ENCODE results near the gene MAML2. TPM values are rescaled to one million over a fixed set of nuclear protein-coding genes. Genes with fewer than 3 reads are reported as not detected.

The MAML2 gene
- total and polyA plus RNA-seq, 2 of the 8 experiments (the other 6 are each of a cell fraction or from before 2014, with no cell fraction given): 3.8 to 6.6 TPM

- POLR2A ChIA-PET (ENCODE audit: partially characterized antibody): no interaction called here
- Histone ChIP-seq H2BK20ac (ENCODE audit: low read length) (no peak overlapping the region), H3K27ac (ENCODE audit: low read depth, low read length) (no peak overlapping the region)
- TF ChIP-seq MAFK (IDR thresholded peaks at IDR 0.05; ENCODE audit: low read depth, low read length): no peak
- no peak for TF ChIP-seq MAX (IDR thresholded peaks at IDR 0.05)
- TF ChIP-seq USF2 (IDR thresholded peaks at IDR 0.05; ENCODE audit: low read length): no peak
- TF ChIP-seq GTF2F1 (IDR thresholded peaks at IDR 0.05; ENCODE audit: borderline replicate concordance, low read depth, low read length): no peak
- no peak for TF ChIP-seq EGR1 (IDR thresholded peaks at IDR 0.05; ENCODE audit: borderline replicate concordance, low read depth, low read length)
- no peak for TF ChIP-seq SIRT6 (IDR thresholded peaks at IDR 0.05; ENCODE audit: low read length)
- no peak for TF ChIP-seq NRF1 (IDR thresholded peaks at IDR 0.05; ENCODE audit: low read depth, low read length)
- no peak for TF ChIP-seq SRF (IDR thresholded peaks at IDR 0.05; ENCODE audit: low read depth, low read length)
- no peak for TF ChIP-seq TCF12 (IDR thresholded peaks at IDR 0.05; ENCODE audit: low read depth, low read length)
- no peak for TF ChIP-seq BRCA1 (IDR thresholded peaks at IDR 0.05; ENCODE audit: low read depth, low read length)
- no peak for TF ChIP-seq TBP (IDR thresholded peaks at IDR 0.05; ENCODE audit: low read depth, low read length)
Observed at GRCh38 chr11:96079691-96080090, 263.3 kb downstream of the MAML2 start.

More at GRCh38 chr11:96079691-96080090, 263.3 kb downstream of the MAML2 start:
- H2AK5ac ChIP-seq (ENCODE audit: low read depth, low read length): no peak overlapping the region
- 91% methylated on average over 4 of the region's 4 CpGs; no CpG with 5 or more reads in 1 of the 2 experiments for WGBS, 2 experiments (ENCODE audit: extremely low coverage in 1 of 2, insufficient coverage in 1 of 2, insufficient read length in 1 of 2, insufficient replicate concordance in 2 of 2, low coverage in 1 of 2, low lambda C conversion rate in 2 of 2, missing lambda C conversion rate in 1 of 2)
- H4K5ac ChIP-seq (ENCODE audit: insufficient read length, low read depth, low read length): no peak overlapping the region
- H3K56ac ChIP-seq (replicated peaks; ENCODE audit: insufficient read length, low read depth, low read length): no peak overlapping the region
- no peaks in the 10 kb centered on the region for H3K27me3 ChIP-seq (replicated peaks in 1 of 4; ENCODE audit: control insufficient read depth in 3 of 4, extremely low read depth in 1 of 4, insufficient read depth in 3 of 4, low read length in 3 of 4)
- H4K91ac ChIP-seq (replicated peaks; ENCODE audit: insufficient read length, low read length): no peak overlapping the region
- DNase-seq (ENCODE audit: low read depth in 1 of 2, low spot score in 2 of 2) (no peak), FAIRE-seq (no peak)
- H3K18ac ChIP-seq (ENCODE audit: extremely low read depth, low read length): no peak overlapping the region
- H4K8ac ChIP-seq (ENCODE audit: extremely low read depth, insufficient read depth, low read length): no peak overlapping the region
- H3K4ac ChIP-seq (replicated peaks; ENCODE audit: insufficient read length, low read depth, low read length): no peak overlapping the region
- no peak overlapping the region for H2BK120ac ChIP-seq (replicated peaks; ENCODE audit: low read depth, low read length)
- no peaks in the 10 kb centered on the region for H3K9me3 ChIP-seq (ENCODE audit: insufficient read depth in 2 of 2, low read depth in 1 of 2, low read length in 1 of 2)
- H3K9ac ChIP-seq (replicated peaks in 1 of 4; ENCODE audit: extremely low read depth in 1 of 4, low read depth in 3 of 4, low read length in 3 of 4): no peak overlapping the region
- H3K79me2 ChIP-seq (ENCODE audit: control insufficient read depth in 1 of 2, insufficient read depth in 2 of 2, low read length in 2 of 2): no peaks in the 10 kb centered on the region
- no peaks in the 10 kb centered on the region for H4K20me1 ChIP-seq (replicated peaks in 1 of 2; ENCODE audit: control insufficient read depth in 1 of 2, insufficient read depth in 2 of 2, low read length in 2 of 2)
- H3K4me1 ChIP-seq (replicated peaks in 1 of 4; ENCODE audit: control insufficient read depth in 3 of 4, insufficient read depth in 4 of 4, low read length in 3 of 4): peaks cover 3 to 20% (median 10%) of the 10 kb centered on the region in 4 experiments; a peak in 5 of 7 replicates
- H2BK15ac ChIP-seq (ENCODE audit: low read length): no peak overlapping the region
- H3K4me3 ChIP-seq (ENCODE audit: extremely low read depth in 1 of 4, insufficient read depth in 2 of 4, low read depth in 3 of 4, low read length in 4 of 4): no peak overlapping the region
- no peak overlapping the region for H2BK12ac ChIP-seq (ENCODE audit: low read depth, low read length)
- no peaks in the 10 kb centered on the region for H3K36me3 ChIP-seq (ENCODE audit: control insufficient read depth in 2 of 4, insufficient read depth in 4 of 4, low read length in 3 of 4)
- CTCF ChIA-PET (ENCODE audit: partially characterized antibody): interaction anchor here (0.5 to 1.3 kb wide), 2 partner anchors 9 to 13 kb away, joined by 3 read pairs; no protein-coding TSS in a partner anchor
- no peak overlapping the region for H3K14ac ChIP-seq (ENCODE audit: insufficient read length)
- no peaks in the 10 kb centered on the region; the same call in 1 of the 2 replicates for H3K23me2 ChIP-seq (ENCODE audit: low read depth, low read length)
- no peak overlapping the region for H2BK5ac ChIP-seq (ENCODE audit: low read depth, low read length)
- H3K23ac ChIP-seq (ENCODE audit: insufficient read length): no peak overlapping the region
- no peaks in the 10 kb centered on the region for H3K79me1 ChIP-seq (ENCODE audit: low read depth, low read length)
- no peak overlapping the region for H2AFZ ChIP-seq (ENCODE audit: low read length)
- no peak overlapping the region for H3K4me2 ChIP-seq (ENCODE audit: insufficient read depth in 1 of 2, low read depth in 2 of 2, low read length in 2 of 2)
